ENCODE data around the gene SFTPD. TPM values are rescaled to one million over a fixed set of nuclear protein-coding genes. Genes with fewer than 3 reads are reported as not detected.
"Not testable (repeated sequence)": the region's sequence is repeated elsewhere in the genome, so short reads cannot be mapped to it uniquely, and the experiment has no call there.

Gene SFTPD
- 1 to 10 TPM; 1.1 to 1.3 (median 1.2) TPM for polyA plus RNA-seq (ENCODE audit: insufficient read length in 3 of 3)

GRCh38 chr10:79948976-79949722 is at the start of gene SFTPD:
TSS of gene SFTPD (minus strand) at chr10:79949105. CDS start at chr10:79946659, 2,446 bp downstream.
- no peak for DNase-seq (ENCODE audit: low read depth in 3 of 3, low spot score in 2 of 3)

- DNase-seq (ENCODE audit: low read depth in 3 of 3, low spot score in 2 of 3): no peak
Measured at GRCh38 chr10:79995979-79996634, 47.2 kb upstream of the SFTPD start.

GRCh38 chr10:79994556-79994955 is 45.7 kb upstream of the SFTPD start:
- no peak for DNase-seq (ENCODE audit: low read depth in 3 of 3, low spot score in 2 of 3)

- not testable (repeated sequence) for DNase-seq (ENCODE audit: low read depth in 3 of 3, low spot score in 2 of 3)
Measured at GRCh38 chr10:79988199-79988598, 39.3 kb upstream of the SFTPD start.

GRCh38 chr10:79986661-79987060 is 37.8 kb upstream of the SFTPD start:
- not testable (repeated sequence) for DNase-seq (ENCODE audit: low read depth in 3 of 3, low spot score in 2 of 3)

- no peak for DNase-seq (ENCODE audit: low read depth in 3 of 3, low spot score in 2 of 3)
Measured at GRCh38 chr10:79985481-79986072, 36.7 kb upstream of the SFTPD start.

- no peak for DNase-seq (ENCODE audit: low read depth in 3 of 3, low spot score in 2 of 3)
Measured at GRCh38 chr10:79984851-79985250, 35.9 kb upstream of the SFTPD start.

- no peak for DNase-seq (ENCODE audit: low read depth in 3 of 3, low spot score in 2 of 3)
Measured at GRCh38 chr10:79983286-79983909, 34.5 kb upstream of the SFTPD start.

GRCh38 chr10:79982861-79983260 is 34.0 kb upstream of the SFTPD start:
- DNase-seq (ENCODE audit: low read depth in 3 of 3, low spot score in 2 of 3): no peak

- no peak for DNase-seq (ENCODE audit: low read depth in 3 of 3, low spot score in 2 of 3)
Measured at GRCh38 chr10:79982362-79982800, 33.5 kb upstream of the SFTPD start.

GRCh38 chr10:79981450-79982361 is 32.8 kb upstream of the SFTPD start:
- DNase-seq (ENCODE audit: low read depth in 3 of 3, low spot score in 2 of 3): peak in 2 of 3 donors; percentile 18 to 25

GRCh38 chr10:79980711-79981110 is 31.8 kb upstream of the SFTPD start:
- DNase-seq (ENCODE audit: low read depth in 3 of 3, low spot score in 2 of 3): no peak

GRCh38 chr10:79979976-79980687 is 31.2 kb upstream of the SFTPD start:
- no peak for DNase-seq (ENCODE audit: low read depth in 3 of 3, low spot score in 2 of 3)

GRCh38 chr10:79979310-79979975 is 30.5 kb upstream of the SFTPD start:
- no peak for DNase-seq (ENCODE audit: low read depth in 3 of 3, low spot score in 2 of 3)

GRCh38 chr10:79976999-79977398 is 28.1 kb upstream of the SFTPD start:
- DNase-seq (ENCODE audit: low read depth in 3 of 3, low spot score in 2 of 3): no peak

- no peak for DNase-seq (ENCODE audit: low read depth in 3 of 3, low spot score in 2 of 3)
Measured at GRCh38 chr10:79970062-79970461, 21.2 kb upstream of the SFTPD start.

- no peak for DNase-seq (ENCODE audit: low read depth in 3 of 3, low spot score in 2 of 3)
Measured at GRCh38 chr10:79947787-79948424, 999 bp downstream of the SFTPD start.

- DNase-seq (ENCODE audit: low read depth in 3 of 3, low spot score in 2 of 3): no peak
Measured at GRCh38 chr10:79947083-79947415, 1.9 kb downstream of the SFTPD start.

Measured in right renal cortex interstitium (tissue), 3 donors.